Chondrocyte (in vitro differentiated cells): ENCODE results near the gene PILRA. TPM values are rescaled to one million over a fixed set of nuclear protein-coding genes. Genes with fewer than 3 reads are reported as not detected.
"Not testable (repeated sequence)": the region's sequence is repeated elsewhere in the genome, so short reads cannot be mapped to it uniquely, and the experiment has no call there.

Experiments used
- DNase-seq: peaks from one replicate; pipeline ENCODE4 v3.0.0; 2021; ENCODE audit warnings: mixed read lengths, low spot score
- H3K27ac Mint-ChIP-seq: one replicate; pipeline ENCODE4 v1.8.0; 2021; ENCODE audit warnings: mild to moderate bottlenecking, moderate library complexity, mixed read lengths; ENCODE audit not compliant: unreplicated experiment
- H3K27me3 Mint-ChIP-seq: 2 replicates; pipeline ENCODE4 v1.8.0; 2021; ENCODE audit warnings: low read depth, mixed read lengths
- H3K36me3 Mint-ChIP-seq: 2 replicates; pipeline ENCODE4 v1.8.0; 2021; ENCODE audit warnings: low read depth, mixed read lengths
- H3K4me1 Mint-ChIP-seq: 2 replicates; pipeline ENCODE4 v1.8.0; 2021; ENCODE audit warnings: low read depth, mild to moderate bottlenecking, mixed read lengths
- H3K4me3 Mint-ChIP-seq: one replicate; pipeline ENCODE4 v1.8.0; 2021; ENCODE audit warnings: mild to moderate bottlenecking, moderate library complexity, mixed read lengths; ENCODE audit not compliant: unreplicated experiment
- H3K9me3 Mint-ChIP-seq: 2 replicates; pipeline ENCODE4 v1.8.0; 2021; ENCODE audit warnings: low read depth, mixed read lengths
- total RNA-seq: library from RNA; stranded (reverse); gene quantifications from 3 replicates; pipeline ENCODE4 v1.2.1, GENCODE V29; 2021
- TF ChIP-seq, protein P1 (sequence below): fragments of 200-600 bp; sonication (generic); IDR thresholded peaks from 2 replicates; pipeline ENCODE4 v1.5.0; 2021; ENCODE audit warnings: antibody characterized with exemption, mild to moderate bottlenecking, moderate library complexity

The PILRA gene
- total RNA-seq, 1 donor from 2014 or later, result 0.60 TPM

DNA sequence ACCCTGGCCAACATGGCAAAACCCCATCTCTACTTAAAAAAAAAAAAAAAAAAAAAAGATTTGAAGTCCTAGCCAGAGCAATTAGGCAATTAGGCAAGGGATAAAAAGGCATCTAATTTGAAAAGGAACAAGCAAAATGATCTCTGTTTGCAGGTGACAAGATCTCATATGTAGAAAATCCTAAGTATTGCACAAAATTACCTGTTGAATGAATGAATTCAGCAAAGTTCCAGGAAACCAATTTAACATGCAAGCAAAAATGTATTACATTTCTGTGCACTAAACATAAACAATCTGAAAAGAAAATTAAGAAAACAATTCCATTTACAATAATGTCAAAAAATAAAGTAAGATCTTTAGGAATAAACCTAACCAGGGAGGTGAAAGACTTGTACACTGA is 10.2 kb upstream of the PILRA start:
- Mint-ChIP-seq H3K27me3 (no peaks in the 10 kb centered on the region), H3K4me3 (no peak overlapping the region), H3K27ac (no peak overlapping the region)

GRCh38 chr7:100363797-100364196 is 9.5 kb upstream of the PILRA start:
- not testable (repeated sequence) for H3K4me3 Mint-ChIP-seq, H3K27ac Mint-ChIP-seq, H3K4me1 Mint-ChIP-seq, H3K27me3 Mint-ChIP-seq, H3K9me3 Mint-ChIP-seq, DNase-seq
- H3K36me3 Mint-ChIP-seq, result peaks cover 44% of the 10 kb centered on the region

More for the DNA sequence above, 10.2 kb upstream of the PILRA start:
- no peaks in the 10 kb centered on the region for H3K4me1 Mint-ChIP-seq
- DNase-seq, result no peak
- no peaks in the 10 kb centered on the region for H3K9me3 Mint-ChIP-seq
- TF ChIP-seq, protein P1, sequence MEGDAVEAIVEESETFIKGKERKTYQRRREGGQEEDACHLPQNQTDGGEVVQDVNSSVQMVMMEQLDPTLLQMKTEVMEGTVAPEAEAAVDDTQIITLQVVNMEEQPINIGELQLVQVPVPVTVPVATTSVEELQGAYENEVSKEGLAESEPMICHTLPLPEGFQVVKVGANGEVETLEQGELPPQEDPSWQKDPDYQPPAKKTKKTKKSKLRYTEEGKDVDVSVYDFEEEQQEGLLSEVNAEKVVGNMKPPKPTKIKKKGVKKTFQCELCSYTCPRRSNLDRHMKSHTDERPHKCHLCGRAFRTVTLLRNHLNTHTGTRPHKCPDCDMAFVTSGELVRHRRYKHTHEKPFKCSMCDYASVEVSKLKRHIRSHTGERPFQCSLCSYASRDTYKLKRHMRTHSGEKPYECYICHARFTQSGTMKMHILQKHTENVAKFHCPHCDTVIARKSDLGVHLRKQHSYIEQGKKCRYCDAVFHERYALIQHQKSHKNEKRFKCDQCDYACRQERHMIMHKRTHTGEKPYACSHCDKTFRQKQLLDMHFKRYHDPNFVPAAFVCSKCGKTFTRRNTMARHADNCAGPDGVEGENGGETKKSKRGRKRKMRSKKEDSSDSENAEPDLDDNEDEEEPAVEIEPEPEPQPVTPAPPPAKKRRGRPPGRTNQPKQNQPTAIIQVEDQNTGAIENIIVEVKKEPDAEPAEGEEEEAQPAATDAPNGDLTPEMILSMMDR, result no peak
- H3K36me3 Mint-ChIP-seq, result peaks cover 45% of the 10 kb centered on the region

- H3K36me3 Mint-ChIP-seq, result peaks cover 39% of the 10 kb centered on the region
- DNase-seq, result no peak
- TF ChIP-seq, protein P1, result no peak
- H3K27me3 Mint-ChIP-seq, result no peaks in the 10 kb centered on the region
- no peak overlapping the region for H3K27ac Mint-ChIP-seq
- H3K4me3 Mint-ChIP-seq, result no peak overlapping the region
- H3K9me3 Mint-ChIP-seq, result no peaks in the 10 kb centered on the region
- no peaks in the 10 kb centered on the region for H3K4me1 Mint-ChIP-seq
Measured at GRCh38 chr7:100364480-100364879, 8.8 kb upstream of the PILRA start.

- not testable (repeated sequence) for H3K9me3 Mint-ChIP-seq, H3K4me3 Mint-ChIP-seq, DNase-seq, H3K27me3 Mint-ChIP-seq, H3K4me1 Mint-ChIP-seq, H3K27ac Mint-ChIP-seq
- peaks cover 30% of the 10 kb centered on the region for H3K36me3 Mint-ChIP-seq
Measured at GRCh38 chr7:100365998-100366367, 7.3 kb upstream of the PILRA start.

DNA sequence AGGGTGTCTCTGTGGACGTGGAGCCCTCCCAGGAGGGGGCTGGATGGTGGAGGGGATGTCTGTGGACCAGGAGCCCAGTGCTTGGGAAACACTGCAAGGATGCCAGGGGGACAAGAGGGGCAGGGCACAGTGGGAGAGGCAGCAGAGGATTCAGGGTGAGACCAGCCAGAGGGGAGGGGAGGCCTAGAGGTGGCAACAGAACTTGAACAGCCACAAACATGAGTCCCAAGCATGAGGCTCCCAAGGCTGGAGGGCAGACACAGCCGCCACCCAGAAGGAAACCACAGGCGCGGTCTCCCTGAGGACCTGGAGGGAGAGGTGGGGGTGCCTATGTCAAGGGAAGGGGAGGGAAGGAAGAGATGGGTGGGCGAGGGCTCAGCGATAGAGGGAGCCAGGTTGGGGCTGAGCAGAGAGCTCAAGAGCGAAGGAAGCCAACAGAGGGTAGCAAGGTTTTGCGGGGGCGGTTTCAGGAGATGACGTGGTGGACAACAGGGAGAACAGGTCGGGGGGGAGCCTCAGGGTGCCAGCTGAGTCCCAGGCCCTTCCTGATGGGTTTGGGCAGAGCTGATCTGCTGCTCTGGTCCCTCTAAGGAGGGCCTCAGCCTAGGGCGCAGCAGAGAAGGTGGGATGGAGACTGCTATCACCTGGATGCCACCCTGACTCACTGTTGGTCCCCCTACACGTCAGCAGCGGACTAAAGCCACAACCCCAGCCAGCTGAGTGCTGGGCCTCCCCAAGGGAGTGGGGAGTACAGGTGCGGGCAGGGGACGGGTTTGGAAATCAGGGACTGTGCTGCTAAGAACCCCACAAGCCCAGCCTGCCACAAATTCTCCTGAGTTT is 6.7 kb upstream of the PILRA start:
- H3K36me3 Mint-ChIP-seq, result peaks cover 27% of the 10 kb centered on the region
- no peak overlapping the region for H3K27ac Mint-ChIP-seq

GRCh38 chr7:100367251-100367620 is 6.1 kb upstream of the PILRA start:
- H3K27me3 Mint-ChIP-seq, result no peaks in the 10 kb centered on the region
- no peaks in the 10 kb centered on the region for H3K4me1 Mint-ChIP-seq
- H3K36me3 Mint-ChIP-seq, result peaks cover 21% of the 10 kb centered on the region
- H3K9me3 Mint-ChIP-seq, result no peaks in the 10 kb centered on the region
- DNase-seq, result peak; percentile 43
- TF ChIP-seq, protein P1, result no peak
- no peak overlapping the region for H3K4me3 Mint-ChIP-seq
- no peak overlapping the region for H3K27ac Mint-ChIP-seq

More for the DNA sequence above, 6.7 kb upstream of the PILRA start:
- H3K27me3 Mint-ChIP-seq, result no peaks in the 10 kb centered on the region
- no peaks in the 10 kb centered on the region for H3K4me1 Mint-ChIP-seq
- DNase-seq, result peak; percentile 78
- TF ChIP-seq, protein P1, result no peak
- no peaks in the 10 kb centered on the region for H3K9me3 Mint-ChIP-seq
- no peak overlapping the region for H3K4me3 Mint-ChIP-seq
